HG03039 (cell line): ENCODE measurements around the gene PREX1.

Experiments
- ATAC-seq: cut with Tn5 transposase; IDR thresholded peaks from one replicate; pipeline ENCODE4 v1.9.1; 2021; ENCODE audit warnings: mild to moderate bottlenecking, moderate library complexity; ENCODE audit not compliant: unreplicated experiment

The PREX1 gene

GRCh38 chr20:48668451-48668946 is 159.3 kb downstream of the PREX1 start:
- no peak for ATAC-seq

GRCh38 chr20:48667889-48668413 is 159.8 kb downstream of the PREX1 start:
- no peak for ATAC-seq

- ATAC-seq: no peak
These were observed 160.3 kb downstream of the PREX1 start for GRCh38 chr20:48667481-48667880.

- no peak for ATAC-seq
These were observed 162.0 kb downstream of the PREX1 start for GRCh38 chr20:48665785-48666184.

- ATAC-seq: no peak
These were observed 165.1 kb downstream of the PREX1 start for GRCh38 chr20:48662711-48663110.

- no peak for ATAC-seq
These were observed 166.0 kb downstream of the PREX1 start for GRCh38 chr20:48661575-48662455.

- no peak for ATAC-seq
These were observed 167.0 kb downstream of the PREX1 start for GRCh38 chr20:48660788-48661187.

GRCh38 chr20:48659858-48660257 is 167.9 kb downstream of the PREX1 start:
- no peak for ATAC-seq

- ATAC-seq: no peak
These were observed 169.3 kb downstream of the PREX1 start for GRCh38 chr20:48658505-48658904.

GRCh38 chr20:48658198-48658476 is 169.7 kb downstream of the PREX1 start:
- ATAC-seq: no peak

GRCh38 chr20:48657426-48658197 is 170.2 kb downstream of the PREX1 start:
- ATAC-seq: no peak

GRCh38 chr20:48656661-48657211 is 171.1 kb downstream of the PREX1 start:
- no peak for ATAC-seq

GRCh38 chr20:48656137-48656536 is 171.7 kb downstream of the PREX1 start:
- no peak for ATAC-seq

GRCh38 chr20:48653706-48654051 is 174.1 kb downstream of the PREX1 start:
- no peak for ATAC-seq

GRCh38 chr20:48652961-48653705 is 174.7 kb downstream of the PREX1 start:
- no peak for ATAC-seq

- no peak for ATAC-seq
These were observed 175.8 kb downstream of the PREX1 start for GRCh38 chr20:48651960-48652359.

- no peak for ATAC-seq
These were observed 176.5 kb downstream of the PREX1 start for GRCh38 chr20:48651271-48651670.

GRCh38 chr20:48649868-48650267 is 177.9 kb downstream of the PREX1 start:
- no peak for ATAC-seq

GRCh38 chr20:48649104-48649626 is 178.6 kb downstream of the PREX1 start:
- ATAC-seq: no peak

GRCh38 chr20:48648482-48649051 is 179.2 kb downstream of the PREX1 start:
- no peak for ATAC-seq
